Astrocyte (in vitro differentiated cells and primary cell): Measurements from ENCODE around the gene PBX1. TPM values are rescaled to one million over a fixed set of nuclear protein-coding genes. Genes with fewer than 3 reads are reported as not detected.

Experiments used
- DNase-seq: peaks from one replicate; pipeline ENCODE4 v3.0.0-alpha.2; 2010; ENCODE audit warnings: low read depth
- FAIRE-seq: peaks from 2 replicates; lab custom pipeline; 2011; peaks lifted over from hg19 to GRCh38; lab: Jason Lieb, UNC
- H2AFZ ChIP-seq: 2 replicates; pipeline ENCODE4 v1.6.0; 2012; ENCODE audit warnings: low read depth, low read length, inconsistent platforms
- H3K27ac ChIP-seq: 2 replicates; pipeline ENCODE4 v1.5.1; 2011; ENCODE audit warnings: low read depth, low read length, inconsistent platforms
- H3K27me3 ChIP-seq: 2 replicates; pipeline ENCODE4 v1.6.0; 2011; ENCODE audit warnings: low read length, inconsistent platforms; ENCODE audit not compliant: insufficient read depth
- H3K36me3 ChIP-seq: 2 replicates; pipeline ENCODE4 v1.5.1; 2011; ENCODE audit warnings: low read length, inconsistent platforms; ENCODE audit not compliant: insufficient read depth
- H3K4me1 ChIP-seq: 2 replicates; pipeline ENCODE4 v1.5.1; 2011; ENCODE audit warnings: low read length, inconsistent platforms; ENCODE audit not compliant: insufficient read depth
- H3K4me2 ChIP-seq: 2 replicates; pipeline ENCODE4 v1.6.0; 2012; ENCODE audit warnings: low read length, inconsistent platforms
- H3K4me3 ChIP-seq: 2 replicates; pipeline ENCODE4 v1.5.1; 2011; ENCODE audit warnings: low read depth, mild to moderate bottlenecking, low read length, inconsistent platforms; ENCODE audit not compliant: insufficient read depth
- H3K79me2 ChIP-seq: 2 replicates; pipeline ENCODE4 v1.6.0; 2012; ENCODE audit warnings: mild to moderate bottlenecking, low read length, inconsistent platforms; ENCODE audit not compliant: insufficient read depth
- H3K9ac ChIP-seq: 2 replicates; pipeline ENCODE4 v1.6.0; 2012; ENCODE audit warnings: mild to moderate bottlenecking, low read length, inconsistent platforms
- H3K9me3 ChIP-seq: 2 replicates; pipeline ENCODE4 v1.5.1; 2012; ENCODE audit warnings: low read depth, mild to moderate bottlenecking, low read length, inconsistent platforms; ENCODE audit not compliant: insufficient read depth
- H4K20me1 ChIP-seq: 2 replicates; pipeline ENCODE4 v1.6.0; 2012; ENCODE audit warnings: low read length, inconsistent platforms; ENCODE audit not compliant: insufficient read depth
- H3K27ac Mint-ChIP-seq: one replicate; pipeline ENCODE4 v1.8.0; 2021; ENCODE audit warnings: mild to moderate bottlenecking, mixed read lengths; ENCODE audit not compliant: unreplicated experiment
- H3K27me3 Mint-ChIP-seq: one replicate; pipeline ENCODE4 v1.8.0; 2021; ENCODE audit warnings: low read depth, mixed read lengths; ENCODE audit not compliant: unreplicated experiment
- H3K36me3 Mint-ChIP-seq: one replicate; pipeline ENCODE4 v1.8.0; 2021; ENCODE audit warnings: low read depth, mixed read lengths; ENCODE audit not compliant: unreplicated experiment
- H3K4me1 Mint-ChIP-seq: one replicate; pipeline ENCODE4 v1.8.0; 2021; ENCODE audit warnings: low read depth, mixed read lengths; ENCODE audit not compliant: unreplicated experiment
- H3K4me3 Mint-ChIP-seq: one replicate; pipeline ENCODE4 v1.8.0; 2021; ENCODE audit warnings: mild to moderate bottlenecking, moderate library complexity, mixed read lengths; ENCODE audit not compliant: unreplicated experiment
- H3K9me3 Mint-ChIP-seq: one replicate; pipeline ENCODE4 v1.8.0; 2021; ENCODE audit warnings: mild to moderate bottlenecking, mixed read lengths; ENCODE audit not compliant: unreplicated experiment
- CTCF ChIP-seq: IDR thresholded peaks from 2 replicates; pipeline ENCODE4 v1.5.1; 2011; ENCODE audit warnings: low read depth, mild to moderate bottlenecking, inconsistent platforms, low read length, moderate library complexity; ENCODE audit not compliant: insufficient read depth
- EZH2 ChIP-seq: IDR thresholded peaks from 2 replicates; pipeline ENCODE4 v1.6.1; 2012; ENCODE audit warnings: mild to moderate bottlenecking, low read length, inconsistent platforms; ENCODE audit not compliant: insufficient read depth
- total RNA-seq: library from RNA; stranded (reverse); gene quantifications from 2 replicates; pipeline ENCODE4 v1.2.1, GENCODE V29; 2021

Gene PBX1
- total RNA-seq, 1 donor from 2014 or later, result 37.2 TPM

- peaks cover 10% of the 10 kb centered on the region for H3K4me1 Mint-ChIP-seq
- H2AFZ ChIP-seq, result no peak overlapping the region
- TF ChIP-seq CTCF, result no peak
- TF ChIP-seq EZH2, result no peak
- FAIRE-seq, result no peak
- no peak overlapping the region for H3K4me2 ChIP-seq
- H3K9me3 Mint-ChIP-seq, result no peaks in the 10 kb centered on the region
- no peak overlapping the region for H3K27ac ChIP-seq
- H3K9ac ChIP-seq, result no peak overlapping the region
- no peak for DNase-seq
- H4K20me1 ChIP-seq, result peaks cover 30% of the 10 kb centered on the region
- H3K36me3 ChIP-seq, result no peaks in the 10 kb centered on the region
- H3K4me1 ChIP-seq, result no peaks in the 10 kb centered on the region
- H3K36me3 Mint-ChIP-seq, result peaks cover 2% of the 10 kb centered on the region
- peaks cover 4% of the 10 kb centered on the region for H3K79me2 ChIP-seq
- no peaks in the 10 kb centered on the region for H3K27me3 ChIP-seq
- no peak overlapping the region for H3K4me3 Mint-ChIP-seq
- no peaks in the 10 kb centered on the region for H3K9me3 ChIP-seq
- no peaks in the 10 kb centered on the region for H3K27me3 Mint-ChIP-seq
- H3K27ac Mint-ChIP-seq, result no peak overlapping the region
- no peak overlapping the region for H3K4me3 ChIP-seq
Measured at GRCh38 chr1:164667001-164667400, 108.0 kb downstream of the PBX1 start.

- H3K4me3 Mint-ChIP-seq, result no peak overlapping the region
- Histone ChIP-seq H3K4me1 (no peaks in the 10 kb centered on the region), H3K36me3 (no peaks in the 10 kb centered on the region), H3K4me3 (no peak overlapping the region), H3K9ac (no peak overlapping the region), H3K79me2 (peaks cover 4% of the 10 kb centered on the region), H3K9me3 (no peaks in the 10 kb centered on the region), H3K4me2 (no peak overlapping the region), H4K20me1 (peaks cover 30% of the 10 kb centered on the region), H3K27me3 (no peaks in the 10 kb centered on the region), H3K27ac (no peak overlapping the region), H2AFZ (no peak overlapping the region)
- no peak for DNase-seq
- no peaks in the 10 kb centered on the region for H3K27me3 Mint-ChIP-seq
- no peaks in the 10 kb centered on the region for H3K9me3 Mint-ChIP-seq
- peaks cover 16% of the 10 kb centered on the region for H3K4me1 Mint-ChIP-seq
- peaks cover 2% of the 10 kb centered on the region for H3K36me3 Mint-ChIP-seq
- no peak overlapping the region for H3K27ac Mint-ChIP-seq
- TF ChIP-seq EZH2, result no peak
- TF ChIP-seq CTCF, result no peak
- FAIRE-seq, result no peak
Measured at GRCh38 chr1:164667600-164667999, 108.6 kb downstream of the PBX1 start.

GRCh38 chr1:164668491-164669400 lies 109.8 kb downstream of the PBX1 start:
- no peaks in the 10 kb centered on the region for H3K36me3 ChIP-seq
- H3K27me3 Mint-ChIP-seq, result no peaks in the 10 kb centered on the region
- no peaks in the 10 kb centered on the region for H3K4me1 ChIP-seq
- no peak overlapping the region for H3K27ac Mint-ChIP-seq
- no peak overlapping the region for H2AFZ ChIP-seq
- FAIRE-seq (no peak), DNase-seq (no peak)
- peaks cover 4% of the 10 kb centered on the region for H3K79me2 ChIP-seq
- no peak overlapping the region for H3K9ac ChIP-seq
- H4K20me1 ChIP-seq, result peaks cover 26% of the 10 kb centered on the region
- H3K4me3 Mint-ChIP-seq, result no peak overlapping the region
- H3K36me3 Mint-ChIP-seq, result peaks cover 2% of the 10 kb centered on the region
- H3K9me3 ChIP-seq, result no peaks in the 10 kb centered on the region
- H3K4me2 ChIP-seq, result no peak overlapping the region
- peaks cover 19% of the 10 kb centered on the region for H3K4me1 Mint-ChIP-seq
- H3K27ac ChIP-seq, result no peak overlapping the region
- H3K4me3 ChIP-seq, result no peak overlapping the region
- no peak for TF ChIP-seq EZH2
- no peak for TF ChIP-seq CTCF
- no peaks in the 10 kb centered on the region for H3K27me3 ChIP-seq
- H3K9me3 Mint-ChIP-seq, result no peaks in the 10 kb centered on the region
